GM12872 (cell line): ENCODE measurements around the gene PIAS1.

Experiments
- CTCF ChIP-seq: IDR thresholded peaks from 3 replicates; pipeline ENCODE4 v1.5.1; 2011; ENCODE audit warnings: low read depth, mild to moderate bottlenecking, low read length, moderate library complexity; ENCODE audit not compliant: insufficient read depth

PIAS1 gene

GRCh38 chr15:68188647-68189046 is 134.5 kb downstream of the PIAS1 start:
- TF ChIP-seq CTCF, result no peak

GRCh38 chr15:68190048-68190447 is 135.9 kb downstream of the PIAS1 start:
- TF ChIP-seq CTCF, result no peak

- no peak for TF ChIP-seq CTCF
Observed at GRCh38 chr15:68191555-68191954, 137.4 kb downstream of the PIAS1 start.

- TF ChIP-seq CTCF, result no peak
Observed at GRCh38 chr15:68192117-68192516, 138.0 kb downstream of the PIAS1 start.

- TF ChIP-seq CTCF, result no peak
Observed at GRCh38 chr15:68192804-68193486, 138.8 kb downstream of the PIAS1 start.

GRCh38 chr15:68195336-68196112 is 141.4 kb downstream of the PIAS1 start:
- no peak for TF ChIP-seq CTCF

GRCh38 chr15:68196445-68197169 is 142.5 kb downstream of the PIAS1 start:
- TF ChIP-seq CTCF, result no peak
